ENCODE data around the gene PCED1A. TPM values are rescaled to one million over a fixed set of nuclear protein-coding genes. Genes with fewer than 3 reads are reported as not detected.

The PCED1A gene
- total and polyA plus RNA-seq, 2 experiments from 2014 or later: 45.5 to 78.0 TPM

GRCh38 chr20:2883726-2884637 lies 43.5 kb upstream of the PCED1A start:
- H3K4me3 ChIP-seq: no peak overlapping the region
- no peaks in the 10 kb centered on the region for H3K36me3 ChIP-seq
- H3K27me3 ChIP-seq: no peaks in the 10 kb centered on the region
- H3K27ac ChIP-seq: no peak overlapping the region
- no peak for TF ChIP-seq CTCF (IDR thresholded peaks at IDR 0.05; ENCODE audit: low read depth, low read length)
- H3K4me1 ChIP-seq (ENCODE audit: low read depth): peaks cover 7% of the 10 kb centered on the region
- DNase-seq (ENCODE audit: low read depth in 1 of 2, low spot score in 1 of 2): no peak
- H3K9me3 ChIP-seq (ENCODE audit: low read depth): no peaks in the 10 kb centered on the region

- H3K4me3 ChIP-seq: no peak overlapping the region
- DNase-seq (ENCODE audit: low read depth in 1 of 2, low spot score in 1 of 2): no peak
- no peak for TF ChIP-seq CTCF (IDR thresholded peaks at IDR 0.05; ENCODE audit: low read depth, low read length)
Measured at GRCh38 chr20:2880650-2881049, 40.2 kb upstream of the PCED1A start.

GRCh38 chr20:2879146-2879545 lies 38.7 kb upstream of the PCED1A start:
- DNase-seq (ENCODE audit: low read depth in 1 of 2, low spot score in 1 of 2): peak in 1 of 2 donors; percentile 79
- Histone ChIP-seq H3K27ac (no peak overlapping the region), H3K27me3 (no peaks in the 10 kb centered on the region), H3K4me3 (no peak overlapping the region), H3K9me3 (ENCODE audit: low read depth) (no peaks in the 10 kb centered on the region), H3K4me1 (ENCODE audit: low read depth) (peaks cover 16% of the 10 kb centered on the region), H3K36me3 (no peaks in the 10 kb centered on the region)
- TF ChIP-seq CTCF (IDR thresholded peaks at IDR 0.05; ENCODE audit: low read depth, low read length): no peak

More at GRCh38 chr20:2880650-2881049, 40.2 kb upstream of the PCED1A start:
- no peaks in the 10 kb centered on the region for H3K36me3 ChIP-seq
- no peak overlapping the region for H3K27ac ChIP-seq
- no peaks in the 10 kb centered on the region for H3K27me3 ChIP-seq
- H3K9me3 ChIP-seq (ENCODE audit: low read depth): no peaks in the 10 kb centered on the region
- peaks cover 7% of the 10 kb centered on the region for H3K4me1 ChIP-seq (ENCODE audit: low read depth)

- DNase-seq (ENCODE audit: low read depth in 1 of 2, low spot score in 1 of 2): no peak
- peaks cover 16% of the 10 kb centered on the region for H3K4me1 ChIP-seq (ENCODE audit: low read depth)
- no peak overlapping the region for H3K27ac ChIP-seq
- no peak overlapping the region for H3K4me3 ChIP-seq
- H3K27me3 ChIP-seq: no peaks in the 10 kb centered on the region
- TF ChIP-seq CTCF (IDR thresholded peaks at IDR 0.05; ENCODE audit: low read depth, low read length): no peak
- no peaks in the 10 kb centered on the region for H3K9me3 ChIP-seq (ENCODE audit: low read depth)
- no peaks in the 10 kb centered on the region for H3K36me3 ChIP-seq
Measured at GRCh38 chr20:2878515-2878914, 38.1 kb upstream of the PCED1A start.

- no peak overlapping the region for H3K4me3 ChIP-seq
Measured at GRCh38 chr20:2875690-2876203, 35.3 kb upstream of the PCED1A start.

More at GRCh38 chr20:2875690-2876203, 35.3 kb upstream of the PCED1A start:
- H3K27ac ChIP-seq: no peak overlapping the region
- H3K36me3 ChIP-seq: no peaks in the 10 kb centered on the region
- no peaks in the 10 kb centered on the region for H3K9me3 ChIP-seq (ENCODE audit: low read depth)
- TF ChIP-seq CTCF (IDR thresholded peaks at IDR 0.05; ENCODE audit: low read depth, low read length): no peak
- no peak for DNase-seq (ENCODE audit: low read depth in 1 of 2, low spot score in 1 of 2)
- H3K4me1 ChIP-seq (ENCODE audit: low read depth): peaks cover 16% of the 10 kb centered on the region
- H3K27me3 ChIP-seq: peaks cover 14% of the 10 kb centered on the region
